Pons (tissue), 1 donor: Measurements from ENCODE around the gene SYNE2.
"Not testable (repeated sequence)": the region's sequence is repeated elsewhere in the genome, so short reads cannot be mapped to it uniquely, and the experiment has no call there.

Source experiments
- DNase-seq: peaks from one replicate; pipeline ENCODE4 v3.0.0-alpha.2; 2016; ENCODE audit warnings: low spot score

SYNE2 gene

DNA sequence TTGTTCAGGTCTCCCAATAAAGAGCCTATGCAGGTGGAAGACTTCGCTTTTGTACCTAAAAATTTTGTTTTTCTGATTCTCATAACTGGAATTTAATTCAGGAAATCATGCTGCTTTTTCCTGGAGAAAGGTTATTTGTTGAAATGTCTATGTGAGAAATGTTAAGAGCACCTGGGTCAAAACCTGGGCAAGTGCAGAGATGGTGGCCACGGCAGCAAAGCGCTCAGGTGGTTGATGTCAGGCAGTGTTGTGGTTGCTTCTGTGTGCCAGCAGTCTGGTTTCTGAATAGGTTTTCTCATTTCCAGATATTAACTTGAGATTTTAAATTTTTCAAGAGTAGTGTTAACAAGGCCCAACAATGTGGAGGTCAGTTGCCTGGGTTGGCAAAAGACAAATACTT is 345.2 kb downstream of the SYNE2 start:
- no peak for DNase-seq

DNA sequence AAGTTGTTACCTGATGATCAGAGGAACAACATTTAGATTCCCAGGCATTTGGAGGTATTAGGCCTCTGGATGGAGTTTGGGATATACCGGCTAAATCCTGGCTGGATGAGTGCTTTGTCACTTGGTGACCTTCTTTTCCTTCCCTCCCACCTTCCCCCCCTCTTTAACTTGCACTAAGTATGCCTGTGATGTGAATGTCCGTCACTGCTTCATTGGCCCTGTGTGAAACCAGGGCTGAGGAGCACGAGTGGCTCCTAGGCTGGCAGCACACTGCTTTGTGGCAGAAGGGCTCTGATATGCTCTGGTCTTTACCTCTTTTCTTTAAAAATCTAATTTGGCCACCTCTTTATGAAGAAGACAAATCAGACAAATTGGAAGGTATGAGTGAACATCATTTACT is 345.7 kb downstream of the SYNE2 start:
- no peak for DNase-seq

DNA sequence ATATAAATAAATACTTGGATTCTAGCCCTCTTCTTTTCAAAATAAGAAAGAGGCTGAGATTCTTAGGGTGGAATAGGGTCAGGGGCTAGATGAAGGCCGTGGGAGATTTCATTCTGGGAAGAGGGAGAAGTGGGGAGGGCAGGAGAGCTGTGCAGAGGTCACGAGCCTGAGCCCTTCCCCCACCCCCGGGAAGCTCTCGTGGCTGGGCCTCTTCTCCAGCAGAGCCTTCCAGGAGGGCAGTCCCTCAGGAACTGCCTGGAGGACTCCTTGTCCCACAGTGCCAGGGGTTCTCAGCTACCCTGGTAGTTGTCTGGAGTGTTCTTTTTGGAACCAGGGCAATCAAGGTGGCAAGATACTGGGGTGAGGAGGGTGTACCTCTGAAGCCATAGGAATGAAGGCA is 347.4 kb downstream of the SYNE2 start:
- DNase-seq: no peak

DNA sequence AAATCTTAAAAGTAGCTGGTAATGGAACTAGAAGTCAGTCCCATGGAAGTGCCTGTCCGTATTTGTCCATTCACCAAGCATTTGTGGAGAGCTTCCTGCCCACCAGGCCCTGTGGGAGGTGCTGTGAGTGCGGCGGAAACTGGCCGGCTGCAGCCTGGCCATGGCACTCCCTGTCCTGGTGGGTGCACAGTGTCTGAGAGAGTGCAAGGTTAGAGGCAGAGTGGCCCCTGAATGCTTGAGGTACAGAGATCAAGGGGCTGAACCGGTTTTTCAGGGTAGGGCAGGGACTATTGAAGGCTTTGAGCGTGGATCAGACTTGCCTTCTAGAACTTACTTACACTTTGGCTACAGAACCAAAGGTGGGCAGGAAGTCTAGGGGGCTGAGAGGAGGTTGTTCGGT is 348.5 kb downstream of the SYNE2 start:
- DNase-seq: no peak

DNA sequence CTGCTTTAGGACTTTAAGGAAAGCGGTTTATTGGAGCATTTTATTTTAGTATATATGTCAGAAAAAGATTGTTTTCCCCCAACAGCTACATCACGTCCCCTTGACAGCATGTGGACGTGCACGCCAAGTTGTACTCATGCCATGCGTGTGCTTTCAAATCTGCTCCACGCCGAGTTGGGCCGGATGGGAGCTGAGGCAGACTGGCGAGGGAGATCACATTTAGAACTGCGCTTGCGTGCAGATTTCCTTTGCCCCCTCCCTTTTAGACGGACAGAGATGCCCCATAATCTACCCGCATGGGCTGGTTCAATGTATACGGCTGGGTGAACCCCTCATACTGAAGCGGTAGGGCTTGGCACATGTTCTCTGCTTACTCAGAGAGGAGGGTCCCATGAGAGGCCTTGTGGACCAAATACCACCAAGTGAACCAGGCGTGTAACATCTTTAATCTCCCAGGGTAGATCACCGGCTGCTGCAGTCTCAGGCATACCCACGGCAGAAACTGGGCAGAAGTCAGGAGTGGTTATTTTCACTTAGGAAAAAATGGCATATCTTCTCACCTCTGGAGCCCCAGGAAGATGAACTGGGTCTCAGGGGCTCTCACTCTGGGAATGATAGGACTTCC is 349.2 kb downstream of the SYNE2 start:
- no peak for DNase-seq

DNA sequence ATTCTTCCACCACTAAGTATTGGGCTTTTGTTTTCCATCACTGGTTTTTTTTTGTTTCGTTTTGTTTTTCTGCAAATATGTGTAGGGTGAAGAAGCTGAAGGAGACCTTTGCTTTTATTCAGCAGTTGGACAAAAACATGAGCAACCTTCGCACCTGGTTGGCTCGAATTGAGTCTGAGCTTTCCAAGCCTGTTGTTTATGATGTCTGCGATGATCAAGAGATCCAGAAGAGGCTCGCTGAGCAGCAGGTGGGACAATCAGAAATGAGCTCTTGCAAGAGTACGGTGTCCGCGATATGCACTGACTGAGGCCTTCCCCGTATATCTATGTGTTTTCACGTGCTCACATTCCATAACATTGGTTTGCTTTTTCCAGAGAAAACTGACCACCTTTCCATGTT is 349.9 kb downstream of the SYNE2 start:
- DNase-seq: no peak

DNA sequence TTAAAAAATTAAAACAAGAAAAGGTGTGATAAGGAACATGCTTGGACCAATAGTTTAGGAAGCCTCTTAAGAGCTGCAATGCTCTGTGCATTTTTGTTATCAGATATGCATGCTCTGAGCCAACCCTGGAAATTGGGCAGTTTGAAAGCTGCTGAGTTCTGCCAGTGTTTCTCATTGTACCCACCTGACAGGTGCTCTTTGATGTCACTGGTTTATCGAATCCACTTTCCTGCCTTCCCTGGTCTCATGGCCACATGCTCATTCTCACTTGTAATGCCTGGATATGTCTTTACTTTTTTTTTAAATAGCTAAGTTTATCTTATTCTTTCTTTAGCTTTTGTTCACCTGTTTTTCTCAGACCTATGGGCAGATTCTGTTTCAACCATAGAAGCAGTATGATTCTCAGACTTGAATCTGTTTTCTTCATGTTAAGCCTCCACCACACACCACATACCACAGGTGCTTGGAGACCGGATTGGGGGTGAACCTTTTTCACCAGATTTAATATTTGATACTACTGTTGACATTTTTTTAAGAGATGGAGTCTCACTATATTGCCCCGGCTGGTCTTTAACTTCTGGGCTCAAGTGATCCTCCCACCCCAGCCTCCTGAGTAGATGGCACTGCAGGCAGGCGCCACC is 350.7 kb downstream of the SYNE2 start:
- no peak for DNase-seq

DNA sequence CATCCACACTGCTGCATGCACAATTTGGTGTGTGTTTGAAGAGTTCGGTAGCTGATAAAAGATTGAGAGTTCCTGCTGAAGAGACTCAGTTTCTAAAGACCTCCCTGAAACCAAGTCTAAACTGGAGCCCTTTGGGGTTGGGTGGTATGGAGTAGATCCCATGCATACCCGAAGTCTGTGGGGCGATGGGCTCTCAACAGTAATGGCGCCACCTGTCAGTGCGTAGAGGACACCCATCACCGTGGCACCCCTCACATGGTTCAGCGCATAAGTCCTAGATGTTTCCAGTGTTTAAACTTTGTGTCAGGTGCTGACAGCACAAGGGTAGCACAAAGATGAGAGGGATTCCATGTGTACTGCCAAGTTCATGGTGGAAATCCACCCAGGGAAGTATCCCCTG is 355.5 kb downstream of the SYNE2 start:
- no peak for DNase-seq

DNA sequence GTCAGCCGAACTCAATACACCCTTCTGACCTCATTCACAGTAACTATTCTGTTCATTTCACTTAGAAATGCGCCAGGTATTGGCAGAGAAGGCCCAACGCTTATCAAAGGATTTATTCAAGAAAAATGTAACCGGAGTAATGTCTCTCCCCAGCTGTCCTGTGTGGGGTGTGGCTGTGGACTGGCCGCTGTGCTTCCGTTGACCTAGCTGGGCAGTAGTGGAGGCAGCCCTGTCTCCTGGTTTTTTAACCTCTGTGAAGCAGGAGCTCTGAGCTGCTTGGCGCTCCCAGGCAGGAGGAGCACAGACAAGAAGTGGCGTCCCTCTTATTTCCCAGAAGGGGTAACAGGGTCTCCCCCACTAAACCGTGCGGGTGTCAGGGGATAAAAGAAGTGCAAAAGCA is 356.2 kb downstream of the SYNE2 start:
- DNase-seq: no peak

DNA sequence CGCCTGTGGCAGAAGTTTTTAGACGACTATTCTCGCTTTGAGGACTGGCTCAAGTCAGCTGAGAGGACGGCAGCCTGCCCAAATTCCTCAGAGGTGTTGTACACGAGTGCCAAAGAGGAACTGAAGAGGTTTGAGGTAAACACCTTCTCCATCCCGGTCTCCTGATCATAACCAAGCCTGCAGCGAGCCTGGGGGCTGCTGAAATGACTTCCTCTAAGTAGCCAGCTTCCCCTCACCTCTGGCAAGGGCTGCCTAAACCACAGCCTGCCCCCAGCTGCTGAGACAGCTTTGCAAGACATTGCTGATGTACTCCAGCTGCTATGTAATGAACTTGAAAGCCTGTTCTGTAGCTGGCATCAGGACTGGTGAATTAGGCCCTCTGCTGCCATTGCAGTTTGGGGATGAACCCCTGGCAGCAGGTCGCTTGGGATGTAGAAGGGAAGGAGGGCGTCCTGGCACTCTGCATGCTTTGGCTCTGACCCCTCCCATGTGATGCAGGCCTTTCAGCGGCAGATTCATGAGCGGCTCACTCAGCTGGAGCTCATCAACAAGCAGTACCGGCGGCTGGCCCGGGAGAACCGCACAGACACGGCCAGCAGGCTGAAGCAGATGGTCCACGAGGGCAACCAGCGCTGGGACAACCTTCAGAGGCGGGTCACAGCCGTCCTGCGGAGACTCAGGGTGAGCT is 356.8 kb downstream of the SYNE2 start:
- no peak for DNase-seq

DNA sequence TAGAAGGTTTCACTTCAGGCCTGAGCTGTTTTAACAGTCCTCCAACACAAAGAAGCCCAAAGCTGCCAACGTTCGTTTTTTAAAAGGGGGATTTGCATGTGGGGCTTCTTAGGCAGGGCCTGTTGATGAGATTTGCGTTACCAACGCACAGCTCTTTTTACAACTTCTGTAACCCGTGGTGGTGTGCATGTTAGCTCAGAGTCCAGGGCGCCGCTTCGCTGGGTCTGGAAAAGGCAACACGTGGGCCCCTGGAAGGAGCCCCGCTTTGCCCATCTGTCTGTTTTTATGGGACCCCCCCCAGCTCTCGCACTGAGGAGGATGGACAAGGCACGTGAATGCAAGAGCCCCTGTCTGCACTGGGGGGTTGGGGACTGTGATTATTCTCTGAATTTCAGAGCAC is 357.4 kb downstream of the SYNE2 start:
- DNase-seq: no peak

DNA sequence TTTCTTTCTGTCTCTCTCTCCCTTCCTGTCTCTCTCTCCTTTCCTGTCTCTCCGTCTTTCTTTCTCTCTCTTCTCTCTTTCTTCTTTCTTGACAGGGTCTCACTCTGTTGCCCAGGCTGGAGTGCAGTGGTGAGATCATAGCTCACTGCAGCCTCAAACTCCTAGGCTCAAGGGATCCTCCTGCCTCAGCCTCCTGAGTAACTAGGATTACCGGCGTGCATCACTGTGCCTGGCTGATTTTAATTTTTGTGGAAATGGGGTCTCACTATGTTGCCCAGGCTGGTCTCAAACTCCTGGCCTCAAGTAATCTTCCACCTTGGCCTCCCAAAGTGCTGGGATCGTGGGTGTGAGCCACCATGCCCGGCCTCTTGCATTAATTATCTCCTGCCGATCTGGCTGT is 358.1 kb downstream of the SYNE2 start:
- DNase-seq: not testable (repeated sequence)

DNA sequence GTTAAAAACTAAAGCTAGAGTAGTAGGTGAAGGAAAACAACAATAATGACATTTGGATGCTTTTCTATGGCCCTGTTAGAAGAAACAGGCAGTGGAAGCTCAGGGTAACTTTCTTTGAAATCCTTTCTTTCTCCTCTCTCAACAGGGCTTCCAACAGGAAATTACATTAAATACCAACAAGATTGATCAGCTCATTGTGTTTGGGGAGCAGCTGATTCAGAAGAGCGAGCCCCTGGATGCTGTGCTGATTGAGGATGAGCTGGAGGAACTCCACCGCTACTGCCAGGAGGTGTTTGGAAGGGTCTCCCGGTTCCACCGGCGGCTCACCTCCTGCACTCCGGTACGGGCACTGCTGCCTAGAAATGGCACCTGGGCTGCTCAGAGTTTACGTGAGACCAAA is 359.9 kb downstream of the SYNE2 start:
- no peak for DNase-seq

DNA sequence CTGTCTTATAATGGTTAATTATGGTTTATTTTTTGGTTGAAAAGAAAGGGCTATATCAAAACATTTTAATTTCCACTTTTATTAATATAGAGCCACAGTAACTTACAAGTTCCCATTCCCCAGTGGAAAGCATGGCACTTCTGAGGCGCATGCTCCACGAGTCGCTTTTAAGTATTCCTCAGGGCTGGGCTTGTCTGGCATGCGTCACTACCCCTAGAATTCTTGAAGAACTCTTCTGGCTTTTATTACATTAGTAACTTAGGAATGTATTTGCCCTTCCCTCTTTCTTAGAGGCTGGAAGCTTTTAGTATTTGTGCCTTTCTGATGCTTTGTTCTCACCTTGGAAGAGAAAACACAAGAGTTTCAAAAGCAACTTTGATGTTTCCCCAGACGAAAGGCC is 360.3 kb downstream of the SYNE2 start:
- no peak for DNase-seq

DNA sequence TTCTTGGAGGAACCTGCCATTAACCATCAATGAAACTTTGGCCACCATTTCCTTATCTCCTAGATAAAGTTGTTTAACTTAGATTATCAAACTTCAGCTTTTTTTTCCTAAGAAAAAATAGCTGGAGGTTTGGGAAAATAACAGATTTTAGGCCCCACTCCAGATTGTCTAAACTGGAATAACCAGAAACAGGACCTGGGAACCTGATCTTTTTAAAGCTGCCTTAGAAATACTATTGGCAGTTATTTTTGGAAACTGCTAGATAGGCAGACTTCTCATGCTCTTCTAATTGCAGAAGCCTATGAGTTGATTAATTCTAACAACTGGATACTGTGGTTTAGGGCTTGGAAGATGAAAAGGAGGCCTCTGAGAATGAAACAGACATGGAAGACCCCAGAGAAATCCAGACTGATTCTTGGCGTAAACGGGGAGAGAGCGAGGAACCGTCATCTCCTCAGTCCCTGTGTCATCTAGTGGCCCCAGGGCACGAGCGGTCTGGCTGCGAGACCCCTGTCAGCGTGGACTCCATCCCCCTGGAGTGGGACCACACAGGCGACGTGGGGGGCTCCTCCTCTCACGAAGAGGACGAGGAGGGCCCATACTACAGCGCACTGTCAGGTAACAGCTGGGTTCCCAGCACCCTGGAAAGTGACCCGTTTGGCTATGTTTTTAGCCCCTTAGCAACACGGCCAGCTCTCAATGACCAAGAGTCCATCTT is 361.2 kb downstream of the SYNE2 start:
- no peak for DNase-seq

DNA sequence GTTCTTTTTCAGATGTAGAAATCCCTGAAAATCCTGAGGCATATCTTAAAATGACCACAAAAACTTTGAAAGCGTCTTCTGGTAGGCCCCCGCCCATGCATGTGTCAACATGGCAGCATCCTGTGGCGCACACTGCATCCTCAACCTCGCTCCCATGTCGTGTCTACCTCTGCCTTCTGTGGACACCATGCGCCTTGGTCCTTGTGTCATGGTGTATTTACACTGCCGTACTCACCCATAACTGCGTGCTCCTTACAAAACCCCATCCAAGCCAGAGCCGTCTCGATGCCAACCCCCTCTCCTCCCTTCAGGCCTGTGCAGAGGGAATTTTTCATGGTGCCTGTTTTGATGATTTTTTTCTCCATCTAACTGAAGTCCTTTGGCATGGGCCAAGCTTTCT is 362.5 kb downstream of the SYNE2 start:
- no peak for DNase-seq

DNA sequence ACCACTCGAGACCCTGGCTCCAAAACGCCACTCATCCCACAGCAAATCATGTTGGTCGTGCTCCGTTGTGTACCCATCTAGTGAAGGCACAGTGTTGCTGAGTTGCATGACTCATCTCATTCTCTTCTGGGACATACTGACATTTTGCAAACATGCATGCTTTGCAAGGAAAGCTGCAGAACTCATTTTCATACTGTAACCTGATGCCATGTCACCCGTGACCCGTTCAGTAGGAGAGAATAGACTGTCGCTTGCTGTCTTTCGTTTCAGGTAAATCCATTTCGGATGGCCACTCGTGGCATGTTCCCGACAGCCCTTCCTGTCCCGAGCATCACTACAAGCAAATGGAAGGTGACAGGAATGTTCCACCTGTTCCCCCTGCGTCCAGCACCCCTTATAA is 363.2 kb downstream of the SYNE2 start:
- DNase-seq: no peak

DNA sequence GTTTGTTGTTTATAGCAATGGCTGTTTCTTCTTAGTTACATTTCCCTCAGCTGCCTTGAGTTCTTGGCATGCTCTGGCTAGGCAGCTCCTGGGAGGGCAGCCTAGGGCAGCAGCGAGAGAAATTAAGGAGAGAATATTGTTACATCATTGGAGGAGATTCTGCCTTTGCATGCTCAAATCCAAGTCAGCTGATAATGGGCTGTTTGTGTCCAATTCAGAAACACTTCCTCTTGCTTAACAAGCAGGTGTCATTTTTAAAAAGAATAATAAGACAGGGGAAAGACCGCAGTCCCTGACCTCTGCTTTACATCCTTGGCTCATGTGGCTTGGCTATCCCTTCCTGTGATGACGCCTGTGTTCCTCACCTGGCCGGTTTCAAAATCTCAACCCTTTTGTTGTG is 364.5 kb downstream of the SYNE2 start:
- no peak for DNase-seq

DNA sequence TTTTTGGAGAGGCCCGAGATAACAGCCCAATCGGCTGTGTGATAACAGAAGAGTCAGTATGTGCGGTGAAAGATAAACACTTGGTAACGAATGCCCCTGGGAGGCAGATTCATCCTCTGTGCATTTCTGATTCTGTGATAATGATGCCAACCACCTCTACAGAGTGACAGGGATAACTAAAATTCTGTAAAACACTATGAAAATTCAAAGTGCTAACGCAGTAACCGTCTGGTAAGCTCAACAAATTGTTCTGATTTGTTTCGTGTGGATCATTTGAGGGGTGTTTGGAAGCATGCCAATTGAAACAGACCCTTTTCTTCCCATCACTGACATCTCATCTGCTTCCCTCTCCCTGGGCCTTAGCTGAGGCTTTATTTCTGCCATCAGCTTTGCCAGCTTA is 365.0 kb downstream of the SYNE2 start:
- DNase-seq: no peak

DNA sequence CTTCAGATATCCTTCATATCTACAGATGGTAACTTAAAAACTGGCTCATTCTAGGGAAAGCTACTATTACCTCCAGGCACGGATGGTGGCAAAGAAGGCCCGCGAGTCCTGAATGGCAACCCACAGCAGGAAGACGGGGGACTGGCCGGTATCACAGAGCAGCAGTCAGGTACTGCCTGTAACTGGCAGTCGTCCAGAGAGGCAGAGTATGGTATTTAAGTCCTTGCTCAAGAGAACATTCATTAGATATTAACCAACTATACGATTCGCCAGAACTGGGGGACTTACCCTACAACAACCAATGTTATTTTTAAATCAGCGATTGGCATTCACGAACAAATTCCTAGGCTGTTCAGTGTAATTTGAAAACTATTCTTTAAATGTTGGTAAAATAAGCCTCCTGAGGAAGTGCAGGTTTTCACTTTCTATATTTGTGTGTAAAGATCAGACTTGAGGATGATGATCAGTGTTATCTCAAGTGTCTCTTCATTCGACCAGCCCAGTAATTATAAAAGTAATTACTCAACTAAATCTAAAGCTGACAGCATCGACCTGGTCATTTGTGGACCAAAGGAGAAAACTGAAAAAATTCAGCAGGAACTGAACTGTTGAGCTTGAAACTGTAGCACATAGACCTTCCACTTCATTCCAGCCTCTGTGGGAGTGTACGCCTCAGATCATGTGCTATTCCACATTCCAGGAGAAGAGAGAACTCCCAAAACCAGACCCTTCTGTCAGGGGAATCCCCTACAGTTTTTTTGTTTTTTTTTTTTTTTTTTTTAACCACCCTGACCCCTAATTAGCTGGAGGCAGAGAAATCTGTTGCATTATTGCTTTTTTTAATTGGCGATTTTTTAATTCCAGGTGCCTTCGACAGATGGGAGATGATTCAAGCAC is 365.8 kb downstream of the SYNE2 start:
- no peak for DNase-seq

DNA sequence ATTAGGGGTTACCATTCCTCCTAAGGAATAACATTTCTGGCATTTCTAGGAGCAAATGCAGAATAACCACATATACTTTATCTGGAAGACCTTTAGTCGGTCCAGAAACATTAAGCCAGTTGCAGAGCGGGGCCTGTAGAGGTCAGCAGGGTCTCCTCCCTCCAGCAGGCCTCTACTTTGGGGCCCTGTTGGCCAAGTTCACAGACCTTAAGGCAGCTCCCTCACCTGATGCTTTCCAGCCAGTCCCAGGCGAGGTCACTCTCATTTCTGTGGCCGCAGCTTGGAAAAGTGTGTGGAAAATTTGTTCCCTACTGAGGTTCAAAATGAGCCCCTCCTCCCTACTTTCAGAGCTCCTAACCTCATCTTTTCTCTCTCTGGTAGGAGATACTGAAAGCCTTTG is 367.3 kb downstream of the SYNE2 start:
- no peak for DNase-seq

DNA sequence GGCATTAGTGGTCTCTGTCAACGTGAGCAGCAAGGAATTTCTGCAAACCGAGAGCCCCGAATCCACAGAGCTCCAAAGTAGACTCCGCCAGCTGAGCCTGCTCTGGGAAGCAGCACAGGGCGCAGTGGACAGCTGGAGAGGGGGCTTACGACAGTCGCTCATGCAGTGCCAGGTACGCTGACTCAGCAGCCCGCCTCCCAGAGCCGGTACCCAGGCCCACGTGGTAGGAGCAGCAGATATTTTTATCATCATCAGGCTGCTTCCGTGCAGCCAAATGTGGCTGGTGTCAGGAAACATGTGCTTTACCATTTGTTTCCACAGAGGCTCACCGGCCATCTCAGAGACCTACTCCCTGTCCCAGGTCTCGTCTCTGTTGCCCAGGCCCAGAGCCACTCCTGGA is 367.7 kb downstream of the SYNE2 start:
- DNase-seq: no peak
